Endodermal cell (in vitro differentiated cells): ENCODE results near the gene PBX4. TPM values are rescaled to one million over a fixed set of nuclear protein-coding genes. Genes with fewer than 3 reads are reported as not detected.

Source experiments
- DNase-seq: peaks from one replicate; pipeline ENCODE4 v3.0.0-alpha.2; 2017
- H3K27ac ChIP-seq: 2 replicates; pipeline ENCODE4 v1.5.1; 2013; ENCODE audit warnings: mild to moderate bottlenecking, low read depth, low read length, moderate library complexity
- H3K27me3 ChIP-seq: 2 replicates; pipeline ENCODE4 v1.6.1; 2013; ENCODE audit warnings: mild to moderate bottlenecking, low read length, moderate library complexity; ENCODE audit not compliant: insufficient read depth, control insufficient read depth, poor library complexity, severe bottlenecking
- H3K36me3 ChIP-seq: 2 replicates; pipeline ENCODE4 v1.7.0; 2013; ENCODE audit warnings: mild to moderate bottlenecking, low read length, moderate library complexity; ENCODE audit not compliant: control insufficient read depth, insufficient read depth
- H3K4me1 ChIP-seq: one replicate; pipeline ENCODE4 v1.7.0; 2013; ENCODE audit warnings: low read length; ENCODE audit not compliant: control insufficient read depth, insufficient read depth
- H3K4me3 ChIP-seq: 2 replicates; pipeline ENCODE4 v1.5.1; 2013; ENCODE audit warnings: mild to moderate bottlenecking, low read length, moderate library complexity
- H3K9ac ChIP-seq: 2 replicates; pipeline ENCODE4 v1.6.1; 2013; ENCODE audit warnings: mild to moderate bottlenecking, low read length, moderate library complexity; ENCODE audit not compliant: poor library complexity, severe bottlenecking; ENCODE audit errors: extremely low read depth
- H3K9me3 ChIP-seq: 2 replicates; pipeline ENCODE4 v1.6.1; 2013; ENCODE audit warnings: mild to moderate bottlenecking, low read length, moderate library complexity; ENCODE audit not compliant: control insufficient read depth
- H3K27ac Mint-ChIP-seq: 2 replicates; pipeline ENCODE4 v1.8.0; 2020; ENCODE audit warnings: mixed read lengths
- H3K27me3 Mint-ChIP-seq: 2 replicates; pipeline ENCODE4 v1.8.0; 2021; ENCODE audit warnings: mild to moderate bottlenecking, mixed read lengths; ENCODE audit not compliant: insufficient read depth
- H3K36me3 Mint-ChIP-seq: 2 replicates; pipeline ENCODE4 v1.8.0; 2020; ENCODE audit warnings: low read depth, mixed read lengths
- H3K4me1 Mint-ChIP-seq: 2 replicates; pipeline ENCODE4 v1.8.0; 2020; ENCODE audit warnings: mixed read lengths
- H3K4me3 Mint-ChIP-seq: 2 replicates; pipeline ENCODE4 v1.8.0; 2020; ENCODE audit warnings: mild to moderate bottlenecking, moderate library complexity, mixed read lengths
- H3K9me3 Mint-ChIP-seq: 2 replicates; pipeline ENCODE4 v1.8.0; 2020; ENCODE audit warnings: mild to moderate bottlenecking, mixed read lengths
- CTCF ChIP-seq: fragments of 200-600 bp; sonication (generic); conservative IDR thresholded peaks from 2 replicates; pipeline ENCODE4 v1.5.0; 2021; ENCODE audit warnings: antibody characterized with exemption, mild to moderate bottlenecking
- WGBS, 2 experiments: methylation state at CpG; one replicate each; pipeline versions ENCODE4 v1.1.5 to v1.1.7; 2013; ENCODE audit warnings: missing lambda C conversion rate in 2 of 2, mixed read lengths in 1 of 2; ENCODE audit not compliant: insufficient coverage in 1 of 2, insufficient read length in 1 of 2; 5-methylcytosine and 5-hydroxymethylcytosine counted together
- total RNA-seq, 2 donors: library from RNA; stranded (reverse); fragmentation: NEBNext Ultra II Directional in 1 of 2; extraction: Animal tissue kit (Norgen Biotek cat#: 25700) in 1 of 2; gene quantifications; 2 replicates in 1 of 2; 3 replicates in 1 of 2; pipeline ENCODE4 v1.2.1, GENCODE V29; 2021

The PBX4 gene
- total RNA-seq, 2 donors from 2014 or later: 4.1 to 8.6 TPM

- peak overlapping the region; percentile 82 for H3K27ac Mint-ChIP-seq
- TF ChIP-seq CTCF: no peak
- Histone ChIP-seq H3K4me1 (no peaks in the 10 kb centered on the region), H3K27ac (peak overlapping the region; percentile 2), H3K9ac (no peak overlapping the region), H3K4me3 (no peak overlapping the region), H3K36me3 (no peaks in the 10 kb centered on the region), H3K27me3 (no peaks in the 10 kb centered on the region), H3K9me3 (no peaks in the 10 kb centered on the region)
- no peaks in the 10 kb centered on the region for H3K36me3 Mint-ChIP-seq
- peak; percentile 74 for DNase-seq
- peak overlapping the region; percentile 21 for H3K4me3 Mint-ChIP-seq
- 14 to 47% methylated on average over 2 to 6 of the region's 6 CpGs for WGBS, 2 experiments
- H3K27me3 Mint-ChIP-seq: no peaks in the 10 kb centered on the region
- H3K4me1 Mint-ChIP-seq: peaks cover 11% of the 10 kb centered on the region
- no peaks in the 10 kb centered on the region for H3K9me3 Mint-ChIP-seq
These were observed 43.1 kb downstream of the PBX4 start for GRCh38 chr19:19575411-19575810.

- no peak for TF ChIP-seq CTCF
These were observed 47.3 kb downstream of the PBX4 start for GRCh38 chr19:19571071-19571786.

GRCh38 chr19:19570571-19570970 lies 47.9 kb downstream of the PBX4 start:
- no peaks in the 10 kb centered on the region for H3K4me1 ChIP-seq
- Mint-ChIP-seq H3K9me3 (no peaks in the 10 kb centered on the region), H3K27ac (no peak overlapping the region), H3K36me3 (peaks cover 18% of the 10 kb centered on the region), H3K4me3 (no peak overlapping the region), H3K4me1 (peaks cover 7% of the 10 kb centered on the region), H3K27me3 (no peaks in the 10 kb centered on the region)
- 85% methylated on average over 6 to 10 of the region's 10 CpGs for whole genome bisulfite sequencing, 2 experiments
- no peaks in the 10 kb centered on the region for H3K9me3 ChIP-seq
- H3K36me3 ChIP-seq: peaks cover 6% of the 10 kb centered on the region
- DNase-seq: no peak
- H3K27me3 ChIP-seq: no peaks in the 10 kb centered on the region
- no peak overlapping the region for H3K27ac ChIP-seq
- no peak overlapping the region for H3K4me3 ChIP-seq
- no peak for TF ChIP-seq CTCF
- H3K9ac ChIP-seq: no peak overlapping the region

More at GRCh38 chr19:19571071-19571786, 47.3 kb downstream of the PBX4 start:
- H3K4me3 Mint-ChIP-seq: no peak overlapping the region
- no peak overlapping the region for H3K27ac Mint-ChIP-seq
- no peaks in the 10 kb centered on the region for H3K27me3 ChIP-seq
- H3K27me3 Mint-ChIP-seq: no peaks in the 10 kb centered on the region
- H3K4me1 ChIP-seq: no peaks in the 10 kb centered on the region
- H3K4me1 Mint-ChIP-seq: peaks cover 11% of the 10 kb centered on the region
- no peak overlapping the region for H3K4me3 ChIP-seq
- H3K27ac ChIP-seq: no peak overlapping the region
- DNase-seq: no peak
- 90 to 92% methylated on average over 8 to 11 of the region's 11 CpGs for WGBS, 2 experiments
- peaks cover 6% of the 10 kb centered on the region for H3K36me3 ChIP-seq
- H3K9ac ChIP-seq: no peak overlapping the region
- no peaks in the 10 kb centered on the region for H3K9me3 Mint-ChIP-seq
- no peaks in the 10 kb centered on the region for H3K9me3 ChIP-seq
- H3K36me3 Mint-ChIP-seq: peaks cover 18% of the 10 kb centered on the region
